Fibroblast of the aortic adventitia (primary cell): ENCODE measurements around the gene IDI2. TPM values are rescaled to one million over a fixed set of nuclear protein-coding genes. Genes with fewer than 3 reads are reported as not detected.

ENCODE experiments used
- DNase-seq: peaks from one replicate; pipeline ENCODE4 v3.0.0-alpha.2; 2010; ENCODE audit warnings: low read depth
- H3K4me3 ChIP-seq: 2 replicates; pipeline ENCODE4 v1.5.1; 2011; ENCODE audit warnings: low read depth, mild to moderate bottlenecking, control low read depth, low read length, moderate library complexity
- CTCF ChIP-seq: IDR thresholded peaks from 2 replicates; pipeline ENCODE4 v1.5.1; 2011; ENCODE audit warnings: mild to moderate bottlenecking, low read length, control low read depth, inconsistent platforms; ENCODE audit not compliant: insufficient read depth
- total RNA-seq: library from RNA; depleted of rRNA; stranded (reverse); fragments of >200 nt; gene quantifications from 2 replicates; pipeline ENCODE4 v1.2.3, GENCODE V29; 2012; ENCODE audit warnings: low replicate concordance

The IDI2 gene
- total RNA-seq, 1 donor = not detected

- TF ChIP-seq CTCF = no peak
- no peak for DNase-seq
These were observed 28.2 kb downstream of the IDI2 start for GRCh38 chr10:997266-998022.

GRCh38 chr10:996031-996430, 29.6 kb downstream of the IDI2 start:
- TF ChIP-seq CTCF = no peak
- no peak for DNase-seq

More at GRCh38 chr10:997266-998022, 28.2 kb downstream of the IDI2 start:
- no peak overlapping the region for H3K4me3 ChIP-seq

GRCh38 chr10:995559-995926, 30.1 kb downstream of the IDI2 start:
- no peak overlapping the region for H3K4me3 ChIP-seq
- no peak for DNase-seq

More at GRCh38 chr10:996031-996430, 29.6 kb downstream of the IDI2 start:
- no peak overlapping the region for H3K4me3 ChIP-seq

GRCh38 chr10:994836-995558, 30.7 kb downstream of the IDI2 start:
- no peak for TF ChIP-seq CTCF
- no peak overlapping the region for H3K4me3 ChIP-seq

More at GRCh38 chr10:995559-995926, 30.1 kb downstream of the IDI2 start:
- no peak for TF ChIP-seq CTCF

GRCh38 chr10:992871-993270, 32.8 kb downstream of the IDI2 start:
- no peak for TF ChIP-seq CTCF
- DNase-seq = no peak
- H3K4me3 ChIP-seq = no peak overlapping the region

More at GRCh38 chr10:994836-995558, 30.7 kb downstream of the IDI2 start:
- DNase-seq = no peak

- no peak overlapping the region for H3K4me3 ChIP-seq
- DNase-seq = no peak
- no peak for TF ChIP-seq CTCF
These were observed 33.2 kb downstream of the IDI2 start for GRCh38 chr10:992467-992866.
